CD14-positive monocyte (primary cell): ENCODE data around the gene GLI1. TPM values are rescaled to one million over a fixed set of nuclear protein-coding genes. Genes with fewer than 3 reads are reported as not detected.
A peak's percentile ranks its signal among the peaks of the same experiment; 100 is the strongest.

Source experiments
- DNase-seq, 3 donors: peaks; one replicate each; pipeline ENCODE4 v3.0.0-alpha.2; 2011 to 2022
- H2AFZ ChIP-seq: 2 replicates; pipeline ENCODE4 v1.6.0; 2012; ENCODE audit warnings: mild to moderate bottlenecking, low read depth, low read length, inconsistent platforms; ENCODE audit not compliant: insufficient read depth, poor library complexity, severe bottlenecking
- H3K27ac ChIP-seq, 2 donors: 1 replicate in 1 of 2; 2 replicates in 1 of 2; pipeline ENCODE4 v1.5.1; 2012 to 2013; ENCODE audit warnings: low read length in 2 of 2, control low read depth in 1 of 2, inconsistent platforms in 1 of 2, low read depth in 1 of 2, mild to moderate bottlenecking in 1 of 2
- H3K27me3 ChIP-seq, 2 donors: one replicate each; pipeline versions ENCODE4 v1.6.0 to v1.6.1; 2011 to 2013; ENCODE audit warnings: low read length in 2 of 2; ENCODE audit not compliant: control insufficient read depth in 2 of 2, insufficient read depth in 2 of 2
- H3K36me3 ChIP-seq, 2 donors: replicated peaks in 1 of 2; 1 replicate in 1 of 2; 2 replicates in 1 of 2; pipeline versions ENCODE4 v1.5.1 to v1.6.1; 2012 to 2013; ENCODE audit warnings: low read length in 2 of 2, control low read depth in 1 of 2, inconsistent platforms in 1 of 2, mild to moderate bottlenecking in 1 of 2; ENCODE audit not compliant: insufficient read depth in 2 of 2, control insufficient read depth in 1 of 2
- H3K4me1 ChIP-seq, 2 donors: 1 replicate in 1 of 2; 2 replicates in 1 of 2; pipeline versions ENCODE4 v1.5.1 to v1.6.1; 2012 to 2013; ENCODE audit warnings: low read length in 2 of 2, control low read depth in 1 of 2, inconsistent platforms in 1 of 2, mild to moderate bottlenecking in 1 of 2, moderate library complexity in 1 of 2; ENCODE audit not compliant: insufficient read depth in 2 of 2, control insufficient read depth in 1 of 2
- H3K4me2 ChIP-seq: replicated peaks from 2 replicates; pipeline ENCODE3; 2012; ENCODE audit warnings: low read length, moderate library complexity, mild to moderate bottlenecking; ENCODE audit not compliant: poor library complexity, severe bottlenecking; ENCODE audit errors: extremely low read depth
- H3K4me3 ChIP-seq, 3 experiments: fragments of 200-600 bp in 1 of 3; sonication (generic) in 1 of 3; replicated peaks in 1 of 3; 1 replicate in 2 of 3; 2 replicates in 1 of 3; pipeline ENCODE4 v1.5.1; 2011 to 2013; ENCODE audit warnings: low read length in 3 of 3, mild to moderate bottlenecking in 3 of 3, control low read depth in 2 of 3, low read depth in 2 of 3, inconsistent platforms in 1 of 3, moderate library complexity in 1 of 3
- H3K79me2 ChIP-seq: 2 replicates; pipeline ENCODE4 v1.6.0; 2012; ENCODE audit warnings: mild to moderate bottlenecking, control low read depth, inconsistent platforms, low read length, moderate library complexity; ENCODE audit not compliant: insufficient read depth
- H3K9ac ChIP-seq: 2 replicates; pipeline ENCODE4 v1.6.0; 2017; ENCODE audit warnings: low read length, mild to moderate bottlenecking; ENCODE audit not compliant: insufficient read depth, poor library complexity, severe bottlenecking
- H3K9me3 ChIP-seq, 2 donors: replicated peaks in 1 of 2; 1 replicate in 1 of 2; 2 replicates in 1 of 2; pipeline versions ENCODE4 v1.5.1 to v1.6.1; 2012 to 2013; ENCODE audit warnings: low read length in 2 of 2, control low read depth in 1 of 2; ENCODE audit not compliant: control insufficient read depth in 1 of 2, insufficient read depth in 1 of 2
- H4K20me1 ChIP-seq: 2 replicates; pipeline ENCODE4 v1.6.0; 2012; ENCODE audit warnings: mild to moderate bottlenecking, low read length, control low read depth, moderate library complexity; ENCODE audit not compliant: insufficient read depth
- H3K27ac Mint-ChIP-seq, 7 donors: one replicate each; pipeline ENCODE4 v1.8.0; 2020; ENCODE audit warnings: mild to moderate bottlenecking in 7 of 7, mixed read lengths in 7 of 7, moderate library complexity in 6 of 7, inconsistent platforms in 2 of 7
- H3K27me3 Mint-ChIP-seq, 3 donors: one replicate each; pipeline ENCODE4 v1.8.0; 2021 to 2022; ENCODE audit warnings: low read depth in 3 of 3, mild to moderate bottlenecking in 3 of 3, mixed read lengths in 3 of 3, moderate library complexity in 3 of 3, inconsistent platforms in 1 of 3
- H3K36me3 Mint-ChIP-seq, 2 donors: one replicate each; pipeline ENCODE4 v1.8.0; 2020; ENCODE audit warnings: mixed read lengths in 2 of 2, inconsistent platforms in 1 of 2, mild to moderate bottlenecking in 1 of 2
- H3K4me1 Mint-ChIP-seq: one replicate; pipeline ENCODE4 v1.8.0; 2020; ENCODE audit warnings: mild to moderate bottlenecking, mixed read lengths
- H3K4me3 Mint-ChIP-seq, 2 donors: one replicate each; pipeline ENCODE4 v1.8.0; 2020; ENCODE audit warnings: mild to moderate bottlenecking in 2 of 2, mixed read lengths in 2 of 2, moderate library complexity in 1 of 2
- H3K9me3 Mint-ChIP-seq, 7 donors: one replicate each; pipeline ENCODE4 v1.8.0; 2020 to 2022; ENCODE audit warnings: mixed read lengths in 7 of 7, mild to moderate bottlenecking in 6 of 7, moderate library complexity in 6 of 7, inconsistent platforms in 2 of 7
- WGBS: methylation state at CpG from one replicate; pipeline ENCODE4 v1.1.5; 2013; ENCODE audit warnings: missing lambda C conversion rate; ENCODE audit not compliant: insufficient coverage; 5-methylcytosine and 5-hydroxymethylcytosine counted together
- intact Hi-C, 2 donors: fragments of 100-400 bp; cut with micrococcal nuclease; formaldehyde crosslinking; loops; one replicate each; pipeline versions ENCODE4 v1.15.0 to v1.15.1; 2023
- polyA plus RNA-seq, 3 donors: library from polyadenylated mRNA; depleted of rRNA in 1 of 3; unstranded in 2 of 3; stranded (reverse) in 1 of 3; fragments of 300-500 nt in 2 of 3; fragments of >200 nt in 1 of 3; fragmentation: Illumina TruSeq in 2 of 3; gene quantifications; 1 replicate in 2 of 3; 2 replicates in 1 of 3; pipeline ENCODE4 v1.2.3, GENCODE V29; 2012 to 2021
- TF ChIP-seq, protein P1 (sequence below): fragments of 200-600 bp; IDR thresholded peaks from one replicate; pipeline ENCODE4 v1.8.0; 2022; ENCODE audit warnings: antibody characterized with exemption, mild to moderate bottlenecking

GLI1 gene
- polyA plus RNA-seq, 3 donors: 0.05 TPM; not detected in 2

- peaks cover 81% of the 10 kb centered on the region for H3K79me2 ChIP-seq
- H3K27ac ChIP-seq: peak overlapping the region in 1 of 2 donors; percentile 83
- Mint-ChIP-seq H3K9me3 (peaks cover 0 to 1% (median 0%) of the 10 kb centered on the region in 7 donors), H3K4me1 (peaks cover 74% of the 10 kb centered on the region), H3K36me3 (peaks cover 37 to 56% of the 10 kb centered on the region in 2 donors), H3K27me3 (peaks cover 0 to 2% (median 1%) of the 10 kb centered on the region in 3 donors), H3K27ac (peak overlapping the region in 4 of 7 donors; percentile 24 to 96 (median 56)), H3K4me3 (peak overlapping the region; percentile 97 to 99)
- 53% methylated on average over 70 of the region's 84 CpGs for WGBS
- peak overlapping the region; percentile 72 for H2AFZ ChIP-seq
- H3K27me3 ChIP-seq: no peaks in the 10 kb centered on the region
- H3K4me1 ChIP-seq: peaks cover 61 to 86% of the 10 kb centered on the region in 2 donors
- no peaks in the 10 kb centered on the region for H3K9me3 ChIP-seq
- peak overlapping the region; percentile 89 for H3K4me2 ChIP-seq
- H3K9ac ChIP-seq: peak overlapping the region; percentile 83
- peaks cover 44 to 51% of the 10 kb centered on the region in 2 donors for H3K36me3 ChIP-seq
- TF ChIP-seq, protein P1, sequence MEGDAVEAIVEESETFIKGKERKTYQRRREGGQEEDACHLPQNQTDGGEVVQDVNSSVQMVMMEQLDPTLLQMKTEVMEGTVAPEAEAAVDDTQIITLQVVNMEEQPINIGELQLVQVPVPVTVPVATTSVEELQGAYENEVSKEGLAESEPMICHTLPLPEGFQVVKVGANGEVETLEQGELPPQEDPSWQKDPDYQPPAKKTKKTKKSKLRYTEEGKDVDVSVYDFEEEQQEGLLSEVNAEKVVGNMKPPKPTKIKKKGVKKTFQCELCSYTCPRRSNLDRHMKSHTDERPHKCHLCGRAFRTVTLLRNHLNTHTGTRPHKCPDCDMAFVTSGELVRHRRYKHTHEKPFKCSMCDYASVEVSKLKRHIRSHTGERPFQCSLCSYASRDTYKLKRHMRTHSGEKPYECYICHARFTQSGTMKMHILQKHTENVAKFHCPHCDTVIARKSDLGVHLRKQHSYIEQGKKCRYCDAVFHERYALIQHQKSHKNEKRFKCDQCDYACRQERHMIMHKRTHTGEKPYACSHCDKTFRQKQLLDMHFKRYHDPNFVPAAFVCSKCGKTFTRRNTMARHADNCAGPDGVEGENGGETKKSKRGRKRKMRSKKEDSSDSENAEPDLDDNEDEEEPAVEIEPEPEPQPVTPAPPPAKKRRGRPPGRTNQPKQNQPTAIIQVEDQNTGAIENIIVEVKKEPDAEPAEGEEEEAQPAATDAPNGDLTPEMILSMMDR: no peak
- DNase-seq: no peak
- H4K20me1 ChIP-seq: peaks cover 61% of the 10 kb centered on the region
- H3K4me3 ChIP-seq: peak overlapping the region; percentile 79 to 100 (median 86)
- intact Hi-C loops: loop anchor here (5.0 to 10.0 kb wide), 4 partner anchors 47 to 149 kb away; partner anchors contain the start of genes DCTN2 (in 2 of the 2), DDIT3 (in 1 of the 2) and MBD6 (in 1 of the 2)
These were observed 15.9 kb downstream of the GLI1 start for GRCh38 chr12:57475271-57476161.

DNA sequence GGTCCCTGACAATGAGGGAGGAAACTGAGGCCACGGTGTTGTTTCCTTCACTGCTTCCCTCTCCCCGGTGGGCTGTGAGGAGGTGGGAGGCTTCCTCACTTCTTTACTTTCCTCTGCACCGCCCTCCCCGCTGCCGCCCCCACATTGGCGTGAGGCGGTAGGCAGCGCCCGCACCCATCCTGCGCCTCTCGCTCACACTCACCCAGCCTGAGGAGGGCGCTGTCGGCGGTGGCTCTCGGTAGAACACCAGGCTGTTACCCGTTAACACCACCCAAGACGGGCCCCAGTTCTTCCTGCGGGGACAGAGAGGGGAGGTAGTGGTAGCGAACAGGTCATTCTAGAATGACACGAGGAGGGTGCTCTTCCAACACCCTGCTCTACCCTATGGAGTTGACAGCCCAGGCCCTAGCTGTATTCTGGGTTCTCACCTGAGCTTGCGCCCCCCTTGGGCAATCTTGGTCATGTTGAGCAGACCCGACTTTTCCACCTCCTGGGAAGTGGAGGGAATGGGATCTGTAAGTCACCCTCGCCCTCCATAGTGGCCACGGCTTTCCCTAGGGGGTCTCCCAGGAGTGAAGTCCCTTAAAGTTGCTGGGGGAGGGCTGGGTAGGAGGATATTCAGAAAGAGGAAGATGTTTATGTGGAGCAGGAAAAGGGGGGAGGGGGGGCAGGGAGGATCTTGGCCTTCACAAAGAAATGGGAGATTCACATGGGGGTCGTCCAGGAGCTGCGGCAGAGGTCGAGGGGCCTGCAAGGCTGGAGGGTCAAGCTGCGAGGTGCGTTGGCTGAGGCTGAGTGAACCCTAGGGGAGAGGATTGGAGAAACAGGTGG lies 16.8 kb downstream of the GLI1 start:
- peaks cover 37 to 50% of the 10 kb centered on the region in 2 donors for H3K36me3 Mint-ChIP-seq
- intact Hi-C loops: loop anchor here (5.0 to 10.0 kb wide), 4 partner anchors 46 to 148 kb away; partner anchors contain the start of genes DCTN2 (in 2 of the 2), DDIT3 (in 1 of the 2) and MBD6 (in 1 of the 2)
- H3K27me3 ChIP-seq: no peaks in the 10 kb centered on the region
- peak overlapping the region; percentile 89 for H3K4me2 ChIP-seq
- peak overlapping the region; percentile 86 to 97 (median 96) for H3K27ac Mint-ChIP-seq
- H4K20me1 ChIP-seq: peaks cover 52% of the 10 kb centered on the region
- H2AFZ ChIP-seq: peak overlapping the region; percentile 72
- no peaks in the 10 kb centered on the region for H3K9me3 ChIP-seq
- peak overlapping the region; percentile 62 to 83 for H3K27ac ChIP-seq
- H3K4me3 Mint-ChIP-seq: peak overlapping the region; percentile 97 to 99
- H3K4me3 ChIP-seq: peak overlapping the region; percentile 79 to 100 (median 86)
- peaks cover 0 to 1% (median 0%) of the 10 kb centered on the region in 7 donors for H3K9me3 Mint-ChIP-seq
- peaks cover 85% of the 10 kb centered on the region for H3K79me2 ChIP-seq
- H3K4me1 ChIP-seq: peaks cover 55 to 79% of the 10 kb centered on the region in 2 donors
- TF ChIP-seq, protein P1: peak; percentile 90
- H3K27me3 Mint-ChIP-seq: peaks cover 0 to 2% (median 0%) of the 10 kb centered on the region in 3 donors
- WGBS: 0% methylated on average over 12 of the region's 29 CpGs
- peak in 2 of 3 donors; percentile 34 to 44 for DNase-seq
- peak overlapping the region; percentile 83 for H3K9ac ChIP-seq
- H3K36me3 ChIP-seq: peaks cover 35 to 42% of the 10 kb centered on the region in 2 donors
- H3K4me1 Mint-ChIP-seq: peaks cover 74% of the 10 kb centered on the region
